Measurements from ENCODE around the gene CARD10.

Gene CARD10

GRCh38 chr22:37519268-37520195 is at the start of gene CARD10:
CARD10 (minus strand) TSS chr22:37519415; CDS start chr22:37519200, 215 bp downstream.
- H3K36me3 Mint-ChIP-seq: no peaks in the 10 kb centered on the region
- no peaks in the 10 kb centered on the region for H3K9me3 Mint-ChIP-seq
- H3K4me1 Mint-ChIP-seq: peaks cover 8% of the 10 kb centered on the region
- H3K4me3 Mint-ChIP-seq: peak within 1 kb of the TSS; percentile 85
- peak within 1 kb of the TSS; percentile 51 for H3K27ac Mint-ChIP-seq
- H3K27me3 Mint-ChIP-seq: peaks cover 18% of the 10 kb centered on the region

- H3K27me3 Mint-ChIP-seq: peaks cover under 1% of the 10 kb centered on the region
- H3K4me1 Mint-ChIP-seq: peaks cover 17% of the 10 kb centered on the region
- H3K4me3 Mint-ChIP-seq: no peak overlapping the region
- H3K27ac Mint-ChIP-seq: no peak overlapping the region
- H3K9me3 Mint-ChIP-seq: no peaks in the 10 kb centered on the region
- no peaks in the 10 kb centered on the region for H3K36me3 Mint-ChIP-seq
Measured at GRCh38 chr22:37568448-37569008, 49.3 kb upstream of the CARD10 start.

- H3K27me3 Mint-ChIP-seq: peaks cover 6% of the 10 kb centered on the region
- H3K9me3 Mint-ChIP-seq: no peaks in the 10 kb centered on the region
- H3K4me3 Mint-ChIP-seq: no peak overlapping the region
- H3K27ac Mint-ChIP-seq: no peak overlapping the region
- peaks cover 21% of the 10 kb centered on the region for H3K4me1 Mint-ChIP-seq
- no peaks in the 10 kb centered on the region for H3K36me3 Mint-ChIP-seq
Measured at GRCh38 chr22:37568012-37568411, 48.8 kb upstream of the CARD10 start.

GRCh38 chr22:37566903-37567798 is 47.9 kb upstream of the CARD10 start:
- no peaks in the 10 kb centered on the region for H3K9me3 Mint-ChIP-seq
- peaks cover 9% of the 10 kb centered on the region for H3K27me3 Mint-ChIP-seq
- H3K4me3 Mint-ChIP-seq: peak overlapping the region; percentile 51
- H3K36me3 Mint-ChIP-seq: no peaks in the 10 kb centered on the region
- no peak overlapping the region for H3K27ac Mint-ChIP-seq
- H3K4me1 Mint-ChIP-seq: peaks cover 25% of the 10 kb centered on the region

- H3K27ac Mint-ChIP-seq: no peak overlapping the region
- no peaks in the 10 kb centered on the region for H3K36me3 Mint-ChIP-seq
- H3K27me3 Mint-ChIP-seq: peaks cover 14% of the 10 kb centered on the region
- no peaks in the 10 kb centered on the region for H3K9me3 Mint-ChIP-seq
- no peak overlapping the region for H3K4me3 Mint-ChIP-seq
- H3K4me1 Mint-ChIP-seq: peaks cover 31% of the 10 kb centered on the region
Measured at GRCh38 chr22:37566329-37566837, 47.2 kb upstream of the CARD10 start.

- peaks cover 16% of the 10 kb centered on the region for H3K27me3 Mint-ChIP-seq
- peaks cover 34% of the 10 kb centered on the region for H3K4me1 Mint-ChIP-seq
- H3K9me3 Mint-ChIP-seq: no peaks in the 10 kb centered on the region
- H3K4me3 Mint-ChIP-seq: no peak overlapping the region
- peak overlapping the region; percentile 35 for H3K27ac Mint-ChIP-seq
- no peaks in the 10 kb centered on the region for H3K36me3 Mint-ChIP-seq
Measured at GRCh38 chr22:37565830-37566229, 46.6 kb upstream of the CARD10 start.

GRCh38 chr22:37564111-37564711 is 45.0 kb upstream of the CARD10 start:
- Mint-ChIP-seq H3K36me3 (no peaks in the 10 kb centered on the region), H3K27me3 (peaks cover 19% of the 10 kb centered on the region), H3K27ac (peak overlapping the region; percentile 55), H3K4me1 (peaks cover 34% of the 10 kb centered on the region), H3K9me3 (no peaks in the 10 kb centered on the region), H3K4me3 (no peak overlapping the region)

- Mint-ChIP-seq H3K27ac (peak overlapping the region; percentile 65), H3K4me1 (peaks cover 34% of the 10 kb centered on the region), H3K36me3 (no peaks in the 10 kb centered on the region), H3K4me3 (no peak overlapping the region), H3K9me3 (no peaks in the 10 kb centered on the region), H3K27me3 (peaks cover 19% of the 10 kb centered on the region)
Measured at GRCh38 chr22:37563153-37564081, 44.2 kb upstream of the CARD10 start.

- Mint-ChIP-seq H3K27ac (peak overlapping the region; percentile 73), H3K27me3 (peaks cover 19% of the 10 kb centered on the region), H3K9me3 (no peaks in the 10 kb centered on the region), H3K4me3 (peak overlapping the region; percentile 80), H3K36me3 (no peaks in the 10 kb centered on the region), H3K4me1 (peaks cover 29% of the 10 kb centered on the region)
Measured at GRCh38 chr22:37562049-37562875, 43.0 kb upstream of the CARD10 start.

GRCh38 chr22:37561212-37562048 is 42.2 kb upstream of the CARD10 start:
- Mint-ChIP-seq H3K36me3 (no peaks in the 10 kb centered on the region), H3K27me3 (peaks cover 21% of the 10 kb centered on the region), H3K4me3 (peak overlapping the region; percentile 80), H3K4me1 (peaks cover 21% of the 10 kb centered on the region), H3K27ac (peak overlapping the region; percentile 73), H3K9me3 (no peaks in the 10 kb centered on the region)

- H3K4me3 Mint-ChIP-seq: peak overlapping the region; percentile 80
- no peak overlapping the region for H3K27ac Mint-ChIP-seq
- peaks cover 22% of the 10 kb centered on the region for H3K4me1 Mint-ChIP-seq
- peaks cover 26% of the 10 kb centered on the region for H3K27me3 Mint-ChIP-seq
- H3K9me3 Mint-ChIP-seq: no peaks in the 10 kb centered on the region
- H3K36me3 Mint-ChIP-seq: no peaks in the 10 kb centered on the region
Measured at GRCh38 chr22:37560608-37561211, 41.5 kb upstream of the CARD10 start.

GRCh38 chr22:37559901-37560607 is 40.8 kb upstream of the CARD10 start, which contains the start of gene CDC42EP1:
CDC42EP1 (plus strand) TSS chr22:37560480; CDS start chr22:37566350, 5,870 bp downstream.
- Mint-ChIP-seq H3K36me3 (no peaks in the 10 kb centered on the region), H3K9me3 (no peaks in the 10 kb centered on the region), H3K4me3 (peak within 1 kb of the TSS; percentile 80), H3K4me1 (peaks cover 22% of the 10 kb centered on the region), H3K27ac (peak within 1 kb of the TSS; percentile 41), H3K27me3 (peaks cover 29% of the 10 kb centered on the region)

Measured in activated naive CD4-positive, alpha-beta T cell treated with anti-CD3 and anti-CD28 coated beads, Interleukin-2, amount 50 U/mL, for 24 hours (primary cell).